NCI-H2171 treated with DMSO at 0.1 percent for 48 hours (cell line): ENCODE data around the gene RTL1.

ENCODE experiments used
- DNase-seq: peaks from one replicate; lab custom pipeline; 2025; lab: John Stamatoyannopoulos, UW

Gene RTL1

GRCh38 chr14:100903672-100904185, at the start of gene RTL1:
Gene RTL1 (minus strand): TSS chr14:100903722. CDS start chr14:100884788, 18,934 bp downstream.
- DNase-seq = no peak

GRCh38 chr14:100950024-100950423, 46.5 kb upstream of the RTL1 start:
- DNase-seq = no peak

GRCh38 chr14:100944052-100944451, 40.5 kb upstream of the RTL1 start:
- DNase-seq = no peak

GRCh38 chr14:100930270-100930669, 26.7 kb upstream of the RTL1 start:
- no peak for DNase-seq

GRCh38 chr14:100915560-100915959, 12.0 kb upstream of the RTL1 start:
- no peak for DNase-seq

- DNase-seq = no peak
Measured at GRCh38 chr14:100914597-100915021, 11.1 kb upstream of the RTL1 start.

- DNase-seq = no peak
Measured at GRCh38 chr14:100911665-100912316, 8.3 kb upstream of the RTL1 start.

GRCh38 chr14:100910888-100911664, 7.6 kb upstream of the RTL1 start:
- no peak for DNase-seq

- no peak for DNase-seq
Measured at GRCh38 chr14:100909439-100909838, 5.9 kb upstream of the RTL1 start.

- no peak for DNase-seq
Measured at GRCh38 chr14:100907240-100907639, 3.7 kb upstream of the RTL1 start.

- no peak for DNase-seq
Measured at GRCh38 chr14:100906420-100906819, 2.9 kb upstream of the RTL1 start.

- DNase-seq = no peak
Measured at GRCh38 chr14:100905166-100905565, 1.6 kb upstream of the RTL1 start.

- DNase-seq = no peak
Measured at GRCh38 chr14:100904307-100905087, 975 bp upstream of the RTL1 start.

GRCh38 chr14:100903134-100903468, 421 bp downstream of the RTL1 start:
- no peak for DNase-seq

- DNase-seq = no peak
Measured at GRCh38 chr14:100902295-100903133, 1.0 kb downstream of the RTL1 start.

GRCh38 chr14:100901391-100902183, 1.9 kb downstream of the RTL1 start:
- no peak for DNase-seq

- peak; percentile 56 for DNase-seq
Measured at GRCh38 chr14:100900837-100901390, 2.6 kb downstream of the RTL1 start.

- DNase-seq = no peak
Measured at GRCh38 chr14:100899884-100900771, 3.4 kb downstream of the RTL1 start.
